Peyer's patch (tissue), 4 donors: ENCODE data around the gene MINDY1. TPM values are rescaled to one million over a fixed set of nuclear protein-coding genes. Genes with fewer than 3 reads are reported as not detected.

Source experiments
- DNase-seq, 3 donors: peaks; one replicate each; pipeline ENCODE4 v3.0.0-alpha.2; 2017 to 2019
- H3K27ac ChIP-seq, 4 donors: fragments of 200-600 bp; sonication (generic); one replicate each; pipeline ENCODE4 v1.5.1; 2016 to 2019
- H3K27me3 ChIP-seq, 2 donors: fragments of 200-600 bp; sonication (generic); one replicate each; pipeline ENCODE4 v1.5.1; 2019
- H3K36me3 ChIP-seq, 3 donors: fragments of 200-600 bp; sonication (generic); one replicate each; pipeline ENCODE4 v1.5.1; 2016 to 2019
- H3K4me1 ChIP-seq, 4 donors: fragments of 200-600 bp; sonication (generic); one replicate each; pipeline ENCODE4 v1.5.1; 2016 to 2019
- H3K4me3 ChIP-seq, 4 donors: fragments of 200-600 bp; sonication (generic); 1 replicate in 3 of 4; 2 replicates in 1 of 4; pipeline ENCODE4 v1.5.1; 2016 to 2019; ENCODE audit warnings: mild to moderate bottlenecking in 1 of 4
- H3K9me3 ChIP-seq, 4 donors: fragments of 200-600 bp; sonication (generic); one replicate each; pipeline ENCODE4 v1.5.1; 2016 to 2019; ENCODE audit warnings: mild to moderate bottlenecking in 1 of 4
- CTCF ChIP-seq, 6 experiments: fragments of 450-650 bp in 4 of 6; fragments of 200-600 bp in 2 of 6; sonication (generic) in 1 of 6; IDR thresholded peaks; one replicate each; pipeline ENCODE4 v1.5.1; 2017 to 2019; ENCODE audit warnings: antibody characterized with exemption in 6 of 6, mild to moderate bottlenecking in 3 of 6, moderate library complexity in 1 of 6
- POLR2A ChIP-seq, 2 donors: fragments of 450-650 bp; IDR thresholded peaks; one replicate each; pipeline ENCODE4 v1.5.1; 2017; ENCODE audit warnings: antibody characterized with exemption in 2 of 2, mild to moderate bottlenecking in 2 of 2, moderate library complexity in 2 of 2
- total RNA-seq, 4 donors: library from RNA; depleted of rRNA; stranded (reverse); fragments of >200 nt; gene quantifications; one replicate each; pipeline ENCODE4 v1.1.0, GENCODE V29; 2016

The MINDY1 gene
- total RNA-seq, 4 donors from 2014 or later = 37.1 to 76.4 (median 57.4) TPM

- DNase-seq = peak in 1 of 3 donors; percentile 32
- H3K27me3 ChIP-seq = no peaks in the 10 kb centered on the region
- no peak overlapping the region for H3K4me3 ChIP-seq
- peaks cover 5 to 38% (median 19%) of the 10 kb centered on the region in 4 donors for H3K4me1 ChIP-seq
- no peak overlapping the region for H3K27ac ChIP-seq
- no peaks in the 10 kb centered on the region for H3K9me3 ChIP-seq
- H3K36me3 ChIP-seq = peaks cover 0 to 56% (median 9%) of the 10 kb centered on the region in 3 donors
- TF ChIP-seq CTCF (IDR thresholded peaks at IDR 0.05) (no peak), POLR2A (IDR thresholded peaks at IDR 0.05) (no peak)
These were observed 38.2 kb downstream of the MINDY1 start for GRCh38 chr1:150968491-150968890.

- TF ChIP-seq POLR2A (IDR thresholded peaks at IDR 0.05) (no peak), CTCF (IDR thresholded peaks at IDR 0.05) (no peak)
- Histone ChIP-seq H3K9me3 (no peaks in the 10 kb centered on the region), H3K27me3 (no peaks in the 10 kb centered on the region), H3K36me3 (peaks cover 0 to 62% (median 9%) of the 10 kb centered on the region in 3 donors), H3K4me1 (peaks cover 5 to 33% (median 14%) of the 10 kb centered on the region in 4 donors), H3K4me3 (no peak overlapping the region), H3K27ac (no peak overlapping the region)
- DNase-seq = peak in 1 of 3 donors; percentile 36
These were observed 38.8 kb downstream of the MINDY1 start for GRCh38 chr1:150967936-150968335.

GRCh38 chr1:150966011-150966410 is 40.7 kb downstream of the MINDY1 start:
- H3K9me3 ChIP-seq = no peaks in the 10 kb centered on the region
- H3K27me3 ChIP-seq = no peaks in the 10 kb centered on the region
- H3K4me3 ChIP-seq = no peak overlapping the region
- TF ChIP-seq CTCF (IDR thresholded peaks at IDR 0.05) = no peak
- H3K36me3 ChIP-seq = peaks cover 0 to 77% (median 9%) of the 10 kb centered on the region in 3 donors
- no peak for DNase-seq
- H3K27ac ChIP-seq = no peak overlapping the region
- peaks cover 0 to 14% (median 0%) of the 10 kb centered on the region in 4 donors for H3K4me1 ChIP-seq

GRCh38 chr1:150965605-150966004 is 41.1 kb downstream of the MINDY1 start:
- no peaks in the 10 kb centered on the region for H3K9me3 ChIP-seq
- H3K36me3 ChIP-seq = peaks cover 0 to 81% (median 9%) of the 10 kb centered on the region in 3 donors

GRCh38 chr1:150964164-150964489 is 42.6 kb downstream of the MINDY1 start:
- TF ChIP-seq POLR2A (IDR thresholded peaks at IDR 0.05) = no peak
- TF ChIP-seq CTCF (IDR thresholded peaks at IDR 0.05) = no peak
- peak in 1 of 3 donors; percentile 23 for DNase-seq
- no peaks in the 10 kb centered on the region for H3K4me1 ChIP-seq
- no peaks in the 10 kb centered on the region for H3K9me3 ChIP-seq
- H3K27me3 ChIP-seq = no peaks in the 10 kb centered on the region
- peaks cover 0 to 96% (median 9%) of the 10 kb centered on the region in 3 donors for H3K36me3 ChIP-seq
- H3K4me3 ChIP-seq = no peak overlapping the region
- no peak overlapping the region for H3K27ac ChIP-seq

More at GRCh38 chr1:150965605-150966004, 41.1 kb downstream of the MINDY1 start:
- no peak for DNase-seq
- peaks cover 0 to 10% (median 0%) of the 10 kb centered on the region in 4 donors for H3K4me1 ChIP-seq
- H3K27ac ChIP-seq = no peak overlapping the region
- TF ChIP-seq CTCF (IDR thresholded peaks at IDR 0.05) = no peak
- TF ChIP-seq POLR2A (IDR thresholded peaks at IDR 0.05) = no peak
- no peak overlapping the region for H3K4me3 ChIP-seq
- no peaks in the 10 kb centered on the region for H3K27me3 ChIP-seq
